Testis (tissue), 3 donors: ENCODE results near the gene NECAB2. TPM values are rescaled to one million over a fixed set of nuclear protein-coding genes. Genes with fewer than 3 reads are reported as not detected.

Experiments
- DNase-seq: peaks from one replicate; pipeline ENCODE4 v3.0.0-alpha.2; 2019
- H3K27ac ChIP-seq, 2 donors: fragments of 200-600 bp; sonication (generic); one replicate each; pipeline ENCODE4 v1.5.1; 2019
- H3K27me3 ChIP-seq: fragments of 200-600 bp; sonication (generic); one replicate; pipeline ENCODE4 v1.5.1; 2019
- H3K36me3 ChIP-seq: fragments of 200-600 bp; sonication (generic); one replicate; pipeline ENCODE4 v1.5.1; 2017; ENCODE audit warnings: low read depth; ENCODE audit errors: missing control alignments
- H3K4me1 ChIP-seq: fragments of 200-600 bp; sonication (generic); one replicate; pipeline ENCODE4 v1.5.1; 2019
- H3K4me3 ChIP-seq, 2 donors: fragments of 200-600 bp; sonication (generic); one replicate each; pipeline ENCODE4 v1.5.1; 2017 to 2019
- H3K9me3 ChIP-seq: fragments of 200-600 bp; sonication (generic); one replicate; pipeline ENCODE4 v1.5.1; 2017
- POLR2A ChIP-seq: fragments of 450-650 bp; IDR thresholded peaks from one replicate; pipeline ENCODE4 v1.6.1; 2017; ENCODE audit warnings: antibody characterized with exemption, mild to moderate bottlenecking, moderate library complexity
- WGBS, 2 donors: methylation state at CpG; one replicate each; pipeline ENCODE4 v1.1.5; 2018; 5-methylcytosine and 5-hydroxymethylcytosine counted together
- intact Hi-C: fragments of 100-400 bp; cut with DNase I; formaldehyde crosslinking; loops from one replicate; pipeline ENCODE4 v1.15.1; 2023; ENCODE audit warnings: low total_unique reads
- polyA plus RNA-seq: library from polyadenylated mRNA; stranded (reverse); fragments of 350-450 nt; fragmentation: Illumina TruSeq; extraction: RNeasy Lipid Tissue Mini Kit (QIAGEN cat#74804); gene quantifications from one replicate; pipeline ENCODE4 v1.2.3, GENCODE V29; 2014; ENCODE audit warnings: low read depth, low replicate concordance; ENCODE audit not compliant: insufficient read depth
- total RNA-seq, 2 donors: library from RNA; depleted of rRNA; stranded (reverse); fragments of >200 nt; gene quantifications; one replicate each; pipeline ENCODE4 v1.2.3, GENCODE V29; 2016
- TF ChIP-seq, protein P1 (sequence below), 3 experiments: fragments of 450-650 bp in 2 of 3; fragments of 200-600 bp in 1 of 3; sonication (generic) in 1 of 3; IDR thresholded peaks; one replicate each; pipeline ENCODE4 v1.5.1; 2016 to 2019; ENCODE audit warnings: antibody characterized with exemption in 3 of 3, mild to moderate bottlenecking in 2 of 3, moderate library complexity in 1 of 3

Gene NECAB2
- total and polyA plus RNA-seq, 3 donors from 2014 or later, result 9.5 to 13.9 (median 12.9) TPM

DNA sequence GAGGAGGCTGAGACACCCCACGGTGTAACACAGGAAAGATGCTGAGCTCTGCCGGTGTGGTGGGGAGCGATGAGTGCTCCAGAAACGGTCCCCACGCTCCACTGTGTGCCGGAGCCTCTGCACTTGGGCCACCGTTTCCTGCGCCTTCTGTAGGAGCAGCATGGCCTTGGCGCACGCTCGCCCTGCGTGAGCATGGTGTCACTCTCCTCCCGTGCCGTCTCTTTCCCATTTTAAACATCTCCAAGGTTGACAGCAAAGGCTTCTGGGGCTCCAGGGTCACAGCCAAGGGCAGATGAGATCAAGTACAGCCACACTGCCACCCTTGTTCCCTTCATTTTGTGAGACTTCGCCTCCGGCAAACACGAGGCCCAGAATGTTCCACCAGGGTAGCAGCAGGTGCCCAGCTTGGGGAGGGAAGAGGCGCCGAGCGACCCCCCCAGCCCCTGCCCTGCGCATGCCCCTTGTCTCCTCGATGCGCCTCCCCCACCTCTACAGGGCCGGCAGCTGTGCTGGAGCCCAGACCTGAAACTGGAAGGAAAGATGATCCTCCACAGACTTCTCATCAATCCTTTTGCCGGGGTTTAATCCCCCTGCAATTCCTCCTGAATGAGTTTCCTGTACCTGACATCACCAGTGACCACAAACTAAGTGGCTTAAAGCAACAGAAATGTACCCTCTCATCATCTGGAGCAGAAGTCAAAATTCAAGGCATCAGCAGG is 34.9 kb upstream of the NECAB2 start:
- Histone ChIP-seq H3K36me3 (no peaks in the 10 kb centered on the region), H3K4me1 (peaks cover 7% of the 10 kb centered on the region), H3K27me3 (no peaks in the 10 kb centered on the region), H3K9me3 (no peaks in the 10 kb centered on the region), H3K4me3 (no peak overlapping the region), H3K27ac (no peak overlapping the region)
- intact Hi-C loops, result no loop called here
- DNase-seq, result no peak
- WGBS, 2 donors, result 85% methylated on average over 22 to 25 of the region's 25 CpGs
- no peak for TF ChIP-seq POLR2A
- TF ChIP-seq, protein P1, sequence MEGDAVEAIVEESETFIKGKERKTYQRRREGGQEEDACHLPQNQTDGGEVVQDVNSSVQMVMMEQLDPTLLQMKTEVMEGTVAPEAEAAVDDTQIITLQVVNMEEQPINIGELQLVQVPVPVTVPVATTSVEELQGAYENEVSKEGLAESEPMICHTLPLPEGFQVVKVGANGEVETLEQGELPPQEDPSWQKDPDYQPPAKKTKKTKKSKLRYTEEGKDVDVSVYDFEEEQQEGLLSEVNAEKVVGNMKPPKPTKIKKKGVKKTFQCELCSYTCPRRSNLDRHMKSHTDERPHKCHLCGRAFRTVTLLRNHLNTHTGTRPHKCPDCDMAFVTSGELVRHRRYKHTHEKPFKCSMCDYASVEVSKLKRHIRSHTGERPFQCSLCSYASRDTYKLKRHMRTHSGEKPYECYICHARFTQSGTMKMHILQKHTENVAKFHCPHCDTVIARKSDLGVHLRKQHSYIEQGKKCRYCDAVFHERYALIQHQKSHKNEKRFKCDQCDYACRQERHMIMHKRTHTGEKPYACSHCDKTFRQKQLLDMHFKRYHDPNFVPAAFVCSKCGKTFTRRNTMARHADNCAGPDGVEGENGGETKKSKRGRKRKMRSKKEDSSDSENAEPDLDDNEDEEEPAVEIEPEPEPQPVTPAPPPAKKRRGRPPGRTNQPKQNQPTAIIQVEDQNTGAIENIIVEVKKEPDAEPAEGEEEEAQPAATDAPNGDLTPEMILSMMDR (IDR thresholded peaks at IDR 0.05), result no peak

DNA sequence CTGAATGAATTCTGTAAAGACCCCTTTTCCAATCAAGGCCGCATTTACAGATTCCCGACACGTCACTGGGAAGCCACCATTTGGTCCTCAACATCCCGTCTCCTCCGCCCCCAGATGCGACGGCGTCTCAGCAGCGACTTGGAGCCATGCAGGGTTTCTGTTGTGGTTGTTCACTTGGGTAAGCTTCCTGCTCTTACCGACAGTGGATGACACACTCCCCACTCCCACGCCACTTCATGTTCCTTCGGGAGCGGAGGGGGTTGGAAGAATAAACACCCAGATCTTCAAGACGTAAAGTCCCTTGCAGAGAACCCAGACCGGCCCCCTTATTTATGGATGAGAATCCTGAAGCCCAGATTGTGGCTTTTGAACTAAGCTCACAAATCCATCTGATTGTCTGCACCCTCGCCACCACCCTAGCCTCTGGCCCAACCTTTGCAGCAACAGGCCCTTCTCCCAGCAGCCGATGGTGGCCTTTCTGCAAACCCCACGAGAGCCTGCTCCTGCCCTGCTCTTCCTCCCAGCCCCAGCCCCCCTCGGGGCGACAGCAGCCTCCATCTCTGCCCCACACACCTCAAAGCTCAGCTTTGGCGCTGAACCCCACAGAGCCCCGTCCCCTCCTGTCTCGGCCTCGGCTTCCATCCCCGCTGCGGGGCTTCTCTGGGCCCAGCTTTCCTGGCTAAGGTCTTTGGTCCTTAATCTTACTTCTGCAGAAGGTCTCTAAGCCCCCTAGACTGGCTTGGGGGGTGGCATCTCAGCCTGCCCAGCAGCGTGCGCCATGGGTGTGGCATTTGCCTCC is 34.0 kb upstream of the NECAB2 start:
- intact Hi-C loops, result no loop called here
- Histone ChIP-seq H3K4me3 (no peak overlapping the region), H3K27me3 (no peaks in the 10 kb centered on the region), H3K27ac (no peak overlapping the region), H3K9me3 (no peaks in the 10 kb centered on the region), H3K36me3 (no peaks in the 10 kb centered on the region), H3K4me1 (peaks cover 7% of the 10 kb centered on the region)
- 84 to 87% methylated on average over 26 to 28 of the region's 28 CpGs for WGBS, 2 donors
- DNase-seq, result no peak
- TF ChIP-seq, protein P1 (IDR thresholded peaks at IDR 0.05), result no peak
- TF ChIP-seq POLR2A, result no peak

DNA sequence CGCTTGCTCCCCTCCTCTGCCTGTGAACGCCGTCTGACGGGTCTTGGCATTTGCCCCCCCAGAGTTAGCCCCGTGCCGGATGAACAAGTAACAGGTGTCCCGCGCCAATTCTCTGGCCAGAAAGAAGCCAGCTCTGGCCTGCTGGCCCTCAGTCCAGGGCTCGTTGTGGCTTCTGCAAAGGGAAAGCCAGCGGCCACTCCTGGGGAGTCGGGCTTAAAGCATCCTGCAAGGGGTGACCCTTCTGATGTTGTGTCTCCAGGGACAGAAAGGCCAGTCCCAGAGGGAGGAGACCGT is 33.4 kb upstream of the NECAB2 start:
- no peak for DNase-seq
- Histone ChIP-seq H3K9me3 (no peaks in the 10 kb centered on the region), H3K36me3 (no peaks in the 10 kb centered on the region), H3K4me1 (peaks cover 7% of the 10 kb centered on the region), H3K27ac (no peak overlapping the region), H3K27me3 (no peaks in the 10 kb centered on the region), H3K4me3 (no peak overlapping the region)
- 72 to 81% methylated on average over 6 to 12 of the region's 12 CpGs for WGBS, 2 donors
- TF ChIP-seq POLR2A, result no peak
- TF ChIP-seq, protein P1 (IDR thresholded peaks at IDR 0.05), result no peak
- intact Hi-C loops, result no loop called here

DNA sequence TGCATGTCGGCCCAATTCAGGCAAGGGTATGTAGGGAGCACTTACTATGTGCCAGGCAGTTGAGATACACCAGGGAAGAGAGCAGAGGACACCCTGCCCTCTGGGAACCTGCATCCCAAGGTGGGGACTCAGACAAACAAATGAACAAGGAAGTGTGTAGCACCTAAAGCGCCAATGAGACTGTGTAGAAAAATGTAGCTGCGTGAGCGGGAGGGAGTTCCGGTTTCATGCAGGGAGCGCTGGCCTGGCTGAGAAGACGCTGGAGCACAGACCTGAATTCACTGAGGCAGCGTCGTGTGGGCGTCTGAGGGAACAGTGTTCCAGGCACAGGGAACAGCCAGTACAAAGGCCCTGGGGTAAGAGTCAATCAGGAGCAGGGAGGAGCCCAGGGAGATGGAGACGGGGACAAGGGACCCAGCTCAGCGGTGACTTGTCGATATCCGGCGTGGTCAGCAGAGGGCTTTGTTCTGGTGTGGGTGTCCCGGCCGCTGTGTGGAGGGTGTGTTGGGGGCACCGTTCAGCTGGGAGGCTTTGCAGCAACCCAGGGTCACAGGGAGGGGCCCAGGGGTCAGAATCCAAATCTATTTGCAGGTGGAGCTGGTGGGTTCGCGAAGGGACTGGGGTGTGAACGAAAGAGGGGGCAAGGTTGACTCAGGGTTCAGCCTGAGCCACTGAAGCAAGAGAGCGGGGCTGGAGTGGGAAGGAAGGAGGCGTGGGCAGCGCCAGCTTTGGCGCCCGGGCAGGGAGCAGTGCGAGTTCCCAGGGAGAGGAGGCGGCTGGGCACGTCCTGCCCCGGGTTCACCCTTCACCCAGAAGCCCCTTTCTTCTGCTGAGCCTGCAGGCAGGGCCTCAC is 32.8 kb upstream of the NECAB2 start:
- Histone ChIP-seq H3K4me1 (peaks cover 5% of the 10 kb centered on the region), H3K27me3 (no peaks in the 10 kb centered on the region), H3K4me3 (no peak overlapping the region), H3K9me3 (no peaks in the 10 kb centered on the region), H3K27ac (no peak overlapping the region), H3K36me3 (no peaks in the 10 kb centered on the region)
- DNase-seq, result no peak
- TF ChIP-seq, protein P1 (IDR thresholded peaks at IDR 0.05), result no peak
- TF ChIP-seq POLR2A, result no peak
- WGBS, 2 donors, result 89 to 92% methylated on average over 28 to 29 of the region's 30 CpGs
- intact Hi-C loops, result no loop called here
